Fibroblast of lung (primary cell): ENCODE data around the gene THRB. TPM values are rescaled to one million over a fixed set of nuclear protein-coding genes. Genes with fewer than 3 reads are reported as not detected.

Source experiments
- DNase-seq, 2 donors: peaks; one replicate each; pipeline versions ENCODE4 v3.0.0 to v3.0.0-alpha.2; 2010; ENCODE audit warnings: low read depth in 2 of 2
- H2AFZ ChIP-seq: 2 replicates; pipeline ENCODE4 v1.5.1; 2012; ENCODE audit warnings: low read length, control low read depth, inconsistent platforms
- H3K27ac ChIP-seq: 2 replicates; pipeline ENCODE4 v1.5.1; 2011; ENCODE audit warnings: low read length, control low read depth; ENCODE audit not compliant: insufficient read depth
- H3K27me3 ChIP-seq: 2 replicates; pipeline ENCODE4 v1.5.1; 2011; ENCODE audit warnings: mild to moderate bottlenecking, low read length; ENCODE audit not compliant: control insufficient read depth, insufficient read depth
- H3K36me3 ChIP-seq: 2 replicates; pipeline ENCODE4 v1.5.1; 2011; ENCODE audit warnings: low read length; ENCODE audit not compliant: control insufficient read depth, insufficient read depth
- H3K4me1 ChIP-seq: 2 replicates; pipeline ENCODE4 v1.5.1; 2011; ENCODE audit warnings: low read length; ENCODE audit not compliant: control insufficient read depth, insufficient read depth; ENCODE audit errors: extremely low read depth
- H3K4me2 ChIP-seq: 2 replicates; pipeline ENCODE4 v1.5.1; 2011; ENCODE audit warnings: low read length, control low read depth; ENCODE audit not compliant: insufficient read depth; ENCODE audit errors: extremely low read depth
- H3K4me3 ChIP-seq, 4 experiments: fragments of 200-600 bp in 1 of 4; sonication (generic) in 1 of 4; replicated peaks in 1 of 4; 2 replicates each; pipeline ENCODE4 v1.5.1; 2011 to 2016; ENCODE audit warnings: low read length in 4 of 4, low read depth in 3 of 4, mild to moderate bottlenecking in 3 of 4, control low read depth in 2 of 4, inconsistent platforms in 1 of 4, mixed read lengths in 1 of 4; ENCODE audit not compliant: insufficient read depth in 1 of 4; ENCODE audit errors: control extremely low read depth in 1 of 4
- H3K79me2 ChIP-seq: 2 replicates; pipeline ENCODE4 v1.5.1; 2012; ENCODE audit warnings: mild to moderate bottlenecking, low read length, inconsistent platforms; ENCODE audit not compliant: control insufficient read depth, insufficient read depth
- H3K9ac ChIP-seq: 2 replicates; pipeline ENCODE4 v1.5.1; 2011; ENCODE audit warnings: mild to moderate bottlenecking, low read length, control low read depth; ENCODE audit not compliant: insufficient read depth
- H3K9me3 ChIP-seq: 2 replicates; pipeline ENCODE4 v1.5.1; 2012; ENCODE audit warnings: low read depth, low read length; ENCODE audit not compliant: control insufficient read depth, insufficient read depth
- H4K20me1 ChIP-seq: 2 replicates; pipeline ENCODE4 v1.5.1; 2011; ENCODE audit warnings: low read length; ENCODE audit not compliant: control insufficient read depth, insufficient read depth; ENCODE audit errors: extremely low read depth
- EZH2 ChIP-seq: IDR thresholded peaks from 2 replicates; pipeline ENCODE4 v1.5.1; 2012; ENCODE audit warnings: low read length, control low read depth, mild to moderate bottlenecking; ENCODE audit errors: missing control alignments
- polyA plus RNA-seq, 2 donors: library from polyadenylated mRNA; depleted of rRNA in 1 of 2; stranded (reverse) in 1 of 2; unstranded in 1 of 2; fragments of >200 nt; gene quantifications; 2 replicates each; pipeline ENCODE4 v1.2.1, GENCODE V29; 2011 to 2012; ENCODE audit warnings: missing spikeins in 1 of 2
- total RNA-seq: library from RNA; depleted of rRNA; stranded (reverse); fragments of >200 nt; gene quantifications from 2 replicates; pipeline ENCODE4 v1.2.1, GENCODE V29; 2014
- TF ChIP-seq, protein P1 (sequence below), 2 donors: IDR thresholded peaks in 1 of 2; conservative IDR thresholded peaks in 1 of 2; 1 replicate in 1 of 2; 2 replicates in 1 of 2; pipeline ENCODE4 v1.5.1; 2011 to 2012; ENCODE audit warnings: low read length in 2 of 2, control low read depth in 1 of 2, inconsistent platforms in 1 of 2, low read depth in 1 of 2, mild to moderate bottlenecking in 1 of 2

THRB gene
- total and polyA plus RNA-seq, 2 donors (not counting 1 experiment from before 2014, with no cell fraction given): 4.2 to 7.4 TPM

GRCh38 chr3:24443476-24443875 lies 51.2 kb downstream of the THRB start:
- no peak for DNase-seq
- no peaks in the 10 kb centered on the region for H3K79me2 ChIP-seq
- TF ChIP-seq EZH2: no peak
- TF ChIP-seq, protein P1, sequence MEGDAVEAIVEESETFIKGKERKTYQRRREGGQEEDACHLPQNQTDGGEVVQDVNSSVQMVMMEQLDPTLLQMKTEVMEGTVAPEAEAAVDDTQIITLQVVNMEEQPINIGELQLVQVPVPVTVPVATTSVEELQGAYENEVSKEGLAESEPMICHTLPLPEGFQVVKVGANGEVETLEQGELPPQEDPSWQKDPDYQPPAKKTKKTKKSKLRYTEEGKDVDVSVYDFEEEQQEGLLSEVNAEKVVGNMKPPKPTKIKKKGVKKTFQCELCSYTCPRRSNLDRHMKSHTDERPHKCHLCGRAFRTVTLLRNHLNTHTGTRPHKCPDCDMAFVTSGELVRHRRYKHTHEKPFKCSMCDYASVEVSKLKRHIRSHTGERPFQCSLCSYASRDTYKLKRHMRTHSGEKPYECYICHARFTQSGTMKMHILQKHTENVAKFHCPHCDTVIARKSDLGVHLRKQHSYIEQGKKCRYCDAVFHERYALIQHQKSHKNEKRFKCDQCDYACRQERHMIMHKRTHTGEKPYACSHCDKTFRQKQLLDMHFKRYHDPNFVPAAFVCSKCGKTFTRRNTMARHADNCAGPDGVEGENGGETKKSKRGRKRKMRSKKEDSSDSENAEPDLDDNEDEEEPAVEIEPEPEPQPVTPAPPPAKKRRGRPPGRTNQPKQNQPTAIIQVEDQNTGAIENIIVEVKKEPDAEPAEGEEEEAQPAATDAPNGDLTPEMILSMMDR (conservative IDR thresholded peaks at IDR 0.05 in 1 of 2, IDR thresholded peaks at IDR 0.05 in 1 of 2; ENCODE audit: low read depth in 1 of 2, low read length in 2 of 2): no peak
- H3K36me3 ChIP-seq: no peaks in the 10 kb centered on the region
- H3K4me2 ChIP-seq: no peak overlapping the region
- H2AFZ ChIP-seq: no peak overlapping the region
- no peaks in the 10 kb centered on the region for H4K20me1 ChIP-seq
- H3K27me3 ChIP-seq: no peaks in the 10 kb centered on the region
- no peak overlapping the region for H3K4me3 ChIP-seq
- H3K4me1 ChIP-seq: no peaks in the 10 kb centered on the region
- H3K9me3 ChIP-seq: no peaks in the 10 kb centered on the region
- no peak overlapping the region for H3K9ac ChIP-seq
- no peak overlapping the region for H3K27ac ChIP-seq

GRCh38 chr3:24440760-24441464 lies 53.7 kb downstream of the THRB start:
- Histone ChIP-seq H3K27me3 (no peaks in the 10 kb centered on the region), H3K4me3 (no peak overlapping the region), H3K4me2 (no peak overlapping the region), H3K9me3 (no peaks in the 10 kb centered on the region), H3K36me3 (no peaks in the 10 kb centered on the region), H4K20me1 (no peaks in the 10 kb centered on the region), H3K79me2 (no peaks in the 10 kb centered on the region), H3K9ac (no peak overlapping the region), H3K4me1 (no peaks in the 10 kb centered on the region), H2AFZ (no peak overlapping the region), H3K27ac (no peak overlapping the region)
- no peak for DNase-seq
- no peak for TF ChIP-seq EZH2
- TF ChIP-seq, protein P1 (conservative IDR thresholded peaks at IDR 0.05 in 1 of 2, IDR thresholded peaks at IDR 0.05 in 1 of 2; ENCODE audit: low read depth in 1 of 2, low read length in 2 of 2): no peak

GRCh38 chr3:24439021-24439420 lies 55.6 kb downstream of the THRB start:
- Histone ChIP-seq H3K36me3 (no peaks in the 10 kb centered on the region), H3K4me2 (no peak overlapping the region), H3K4me3 (no peak overlapping the region), H2AFZ (no peak overlapping the region), H3K27me3 (no peaks in the 10 kb centered on the region), H3K27ac (no peak overlapping the region), H4K20me1 (no peaks in the 10 kb centered on the region), H3K79me2 (no peaks in the 10 kb centered on the region), H3K4me1 (no peaks in the 10 kb centered on the region), H3K9ac (no peak overlapping the region), H3K9me3 (no peaks in the 10 kb centered on the region)
- DNase-seq: no peak
- TF ChIP-seq, protein P1 (conservative IDR thresholded peaks at IDR 0.05 in 1 of 2, IDR thresholded peaks at IDR 0.05 in 1 of 2; ENCODE audit: low read depth in 1 of 2, low read length in 2 of 2): no peak
- no peak for TF ChIP-seq EZH2
